ENCODE data around the gene TMA7. TPM values are rescaled to one million over a fixed set of nuclear protein-coding genes. Genes with fewer than 3 reads are reported as not detected.

Gene TMA7
- total and polyA plus RNA-seq, 2 donors (not counting 3 experiments of a cell fraction or from before 2014, with no cell fraction given), result 137 to 306 TPM

- no peak for TF ChIP-seq MAX (IDR thresholded peaks at IDR 0.05; ENCODE audit: insufficient read depth, insufficient read length)
- TF ChIP-seq POLR2AphosphoS5 (IDR thresholded peaks at IDR 0.05; ENCODE audit: insufficient read depth, low read depth, low read length), result no peak
- TF ChIP-seq POLR2A (IDR thresholded peaks at IDR 0.05; ENCODE audit: low read depth, low read length), result no peak
- no peak for TF ChIP-seq FOS (IDR thresholded peaks at IDR 0.05; ENCODE audit: borderline replicate concordance, insufficient read depth, low read length)
- no peak for TF ChIP-seq MYC (IDR thresholded peaks at IDR 0.05; ENCODE audit: low read depth, low read length)
- no peak for TF ChIP-seq CTCF (IDR thresholded peaks at IDR 0.05; ENCODE audit: extremely low read depth in 1 of 2, insufficient read depth in 1 of 2, low read depth in 1 of 2, low read length in 2 of 2)
- TF ChIP-seq JUN (IDR thresholded peaks at IDR 0.05; ENCODE audit: borderline replicate concordance, insufficient read depth, insufficient read length, low read depth), result no peak
- no peak for TF ChIP-seq GATA2 (IDR thresholded peaks at IDR 0.05; ENCODE audit: insufficient read depth, insufficient read length, low read depth, low read length)
- no peak for TF ChIP-seq EZH2 (IDR thresholded peaks at IDR 0.05; ENCODE audit: borderline replicate concordance, low read depth, low read length, severe bottlenecking)
- Histone ChIP-seq H3K79me2 (ENCODE audit: control insufficient read depth, insufficient read depth, low read length) (no peaks in the 10 kb centered on the region), H3K4me1 (ENCODE audit: control insufficient read depth, extremely low read depth, insufficient read depth, low read length) (peaks cover 10% of the 10 kb centered on the region), H3K36me3 (ENCODE audit: control insufficient read depth in 2 of 2, extremely low read depth in 1 of 2, insufficient read depth in 2 of 2, low read length in 2 of 2) (peaks cover 0 to 6% of the 10 kb centered on the region in 2 experiments), H3K4me3 (replicated peaks in 1 of 3; ENCODE audit: insufficient read depth in 1 of 3, low read depth in 1 of 3, low read length in 3 of 3) (peak overlapping the region; percentile 17 to 49 (median 39)), H2AFZ (ENCODE audit: low read depth, low read length) (peak overlapping the region; percentile 86), H3K9me3 (replicated peaks; ENCODE audit: control insufficient read depth, insufficient read depth, low read length) (no peaks in the 10 kb centered on the region), H3K27me3 (ENCODE audit: control insufficient read depth in 2 of 2, insufficient read depth in 2 of 2, low read length in 2 of 2) (no peaks in the 10 kb centered on the region), H3K27ac (ENCODE audit: insufficient read depth, low read depth, low read length) (no peak overlapping the region), H3K9ac (replicated peaks; ENCODE audit: extremely low read depth, insufficient read depth, low read length) (no peak overlapping the region), H4K20me1 (replicated peaks; ENCODE audit: control insufficient read depth, extremely low read depth, insufficient read depth, low read length) (no peaks in the 10 kb centered on the region), H3K9me1 (replicated peaks; ENCODE audit: control insufficient read depth, extremely low read depth, insufficient read depth, low read length) (no peaks in the 10 kb centered on the region), H3K4me2 (ENCODE audit: insufficient read depth, low read length) (peak overlapping the region; percentile 56)
- CTCF ChIA-PET, result interaction anchor here (2.3 to 10.4 kb wide), 3 partner anchors 28 to 234 kb away, joined by 9 to 723 read pairs (median 94); no protein-coding TSS in a partner anchor
- FAIRE-seq (no peak), DNase-seq (ENCODE audit: low read depth, low spot score) (no peak)
- POLR2A ChIA-PET, result interaction anchor here (0.6 to 1.4 kb wide), 3 partner anchors 8 to 45 kb away, joined by 3 to 5 read pairs (median 4); no protein-coding TSS in a partner anchor
- BruUV-seq (replicated peaks), result no TSS peak
- intact Hi-C loops (cut with micrococcal nuclease) (no loop called here), dilution Hi-C loops (cut with MboI; ENCODE audit: extremely low pct_ligation_motif_present, low sequenced_read_pairs) (no loop called here)
Observed at GRCh38 chr3:48428088-48428571, 11.9 kb upstream of the TMA7 start.

Measured in endothelial cell of umbilical vein (primary cell).